Activated CD8-positive, alpha-beta T cell treated with anti-CD3 and anti-CD28 coated beads for 36 hours (primary cell): ENCODE results near the gene RRP1B. TPM values are rescaled to one million over a fixed set of nuclear protein-coding genes. Genes with fewer than 3 reads are reported as not detected.

Experiments
- ATAC-seq: fragments of 200-7000 bp; cut with Tn5 transposase; one replicate; pipeline ENCODE4 v1.10.0; 2021; ENCODE audit warnings: mild to moderate bottlenecking, moderate library complexity
- CTCF ChIA-PET: fragments of 350-600 bp; sonication (Branson Sonifier 250); formaldehyde crosslinking; loops from one replicate; lab custom pipeline; 2021; ENCODE audit warnings: antibody characterized with exemption; lab: Charles Lee
- POLR2A ChIA-PET: fragments of 350-600 bp; sonication (Branson Sonifier 250); formaldehyde crosslinking; loops from one replicate; lab custom pipeline; 2021; ENCODE audit warnings: antibody characterized with exemption; lab: Charles Lee
- DNase-seq: peaks from one replicate; pipeline ENCODE4 v3.0.0-alpha.2; 2020
- H3K27ac Mint-ChIP-seq: one replicate; pipeline ENCODE4 v1.8.0; 2021; ENCODE audit warnings: mild to moderate bottlenecking, mixed read lengths
- H3K27me3 Mint-ChIP-seq: one replicate; pipeline ENCODE4 v1.8.0; 2021; ENCODE audit warnings: mixed read lengths
- H3K36me3 Mint-ChIP-seq: one replicate; pipeline ENCODE4 v1.8.0; 2021; ENCODE audit warnings: low read depth, mixed read lengths
- H3K4me1 Mint-ChIP-seq: one replicate; pipeline ENCODE4 v1.8.0; 2021; ENCODE audit warnings: low read depth, mixed read lengths
- H3K4me3 Mint-ChIP-seq: one replicate; pipeline ENCODE4 v1.8.0; 2021; ENCODE audit warnings: mild to moderate bottlenecking, moderate library complexity, mixed read lengths
- H3K9me3 Mint-ChIP-seq: one replicate; pipeline ENCODE4 v1.8.0; 2021; ENCODE audit warnings: mixed read lengths
- CTCF ChIP-seq: fragments of 200-600 bp; IDR thresholded peaks from one replicate; pipeline ENCODE4 v1.8.0; 2022; ENCODE audit warnings: antibody characterized with exemption, mild to moderate bottlenecking
- intact Hi-C: fragments of 100-400 bp; cut with micrococcal nuclease; formaldehyde crosslinking; loops from one replicate; pipeline ENCODE4 v1.10.0; 2022
- total RNA-seq, 2 experiments: library from RNA; stranded (reverse); gene quantifications; one replicate each; pipeline ENCODE4 v1.2.3, GENCODE V29; 2021

Gene RRP1B
- total RNA-seq, 2 experiments from 2014 or later = 76.7 to 78.5 TPM

- ATAC-seq (no peak), DNase-seq (no peak)
- H3K4me1 Mint-ChIP-seq = peaks cover 6% of the 10 kb centered on the region
- H3K4me3 Mint-ChIP-seq = no peak overlapping the region
- no peaks in the 10 kb centered on the region for H3K9me3 Mint-ChIP-seq
- intact Hi-C loops = no loop called here
- ChIA-PET POLR2A (interaction anchor here (1.2 kb wide), 1 partner anchor 67 kb away, joined by 4 read pairs; no protein-coding TSS in a partner anchor), CTCF (interaction anchor here (2.5 kb wide), 1 partner anchor 9 kb away, joined by 10 read pairs; no protein-coding TSS in a partner anchor)
- peaks cover 2% of the 10 kb centered on the region for H3K36me3 Mint-ChIP-seq
- no peak overlapping the region for H3K27ac Mint-ChIP-seq
- H3K27me3 Mint-ChIP-seq = no peaks in the 10 kb centered on the region
- no peak for TF ChIP-seq CTCF
Measured at GRCh38 chr21:43654806-43655489, 4.4 kb upstream of the RRP1B start.

GRCh38 chr21:43657355-43658087, 1.8 kb upstream of the RRP1B start:
- H3K9me3 Mint-ChIP-seq = no peaks in the 10 kb centered on the region
- intact Hi-C loops = no loop called here
- ChIA-PET POLR2A (no interaction called here), CTCF (interaction anchor here (2.5 kb wide), 1 partner anchor 12 kb away, joined by 10 read pairs; no protein-coding TSS in a partner anchor)
- DNase-seq (peak; percentile 10), ATAC-seq (no peak)
- H3K4me3 Mint-ChIP-seq = no peak overlapping the region
- H3K4me1 Mint-ChIP-seq = peaks cover 27% of the 10 kb centered on the region
- no peak for TF ChIP-seq CTCF
- H3K27me3 Mint-ChIP-seq = no peaks in the 10 kb centered on the region
- H3K27ac Mint-ChIP-seq = no peak overlapping the region
- H3K36me3 Mint-ChIP-seq = peaks cover 25% of the 10 kb centered on the region

GRCh38 chr21:43658088-43658741, 1.1 kb upstream of the RRP1B start:
- ATAC-seq (no peak), DNase-seq (no peak)
- H3K27me3 Mint-ChIP-seq = no peaks in the 10 kb centered on the region
- no peaks in the 10 kb centered on the region for H3K9me3 Mint-ChIP-seq
- H3K4me3 Mint-ChIP-seq = no peak overlapping the region
- intact Hi-C loops = no loop called here
- peaks cover 32% of the 10 kb centered on the region for H3K36me3 Mint-ChIP-seq
- CTCF ChIA-PET = interaction anchor here (1.3 kb wide), 1 partner anchor 13 kb away, joined by 4 read pairs; no protein-coding TSS in a partner anchor
- peaks cover 34% of the 10 kb centered on the region for H3K4me1 Mint-ChIP-seq
- POLR2A ChIA-PET = interaction anchor here (0.8 to 1.2 kb wide), 3 partner anchors 7 to 305 kb away, joined by 3 read pairs; no protein-coding TSS in a partner anchor
- peak overlapping the region; percentile 30 for H3K27ac Mint-ChIP-seq
- TF ChIP-seq CTCF = no peak

GRCh38 chr21:43658769-43659135, 608 bp upstream of the RRP1B start:
- intact Hi-C loops = no loop called here
- ChIA-PET CTCF (interaction anchor here (1.3 kb wide), 1 partner anchor 14 kb away, joined by 4 read pairs; no protein-coding TSS in a partner anchor), POLR2A (interaction anchor here (0.8 to 2.3 kb wide), 6 partner anchors 8 to 306 kb away, joined by 3 to 15 read pairs (median 3); no protein-coding TSS in a partner anchor)
- Mint-ChIP-seq H3K4me3 (peak overlapping the region; percentile 99), H3K27me3 (no peaks in the 10 kb centered on the region), H3K9me3 (no peaks in the 10 kb centered on the region), H3K4me1 (peaks cover 34% of the 10 kb centered on the region), H3K36me3 (peaks cover 33% of the 10 kb centered on the region), H3K27ac (peak overlapping the region; percentile 89)
- ATAC-seq (no peak), DNase-seq (peak; percentile 7)
- TF ChIP-seq CTCF = no peak
